SK-N-SH treated with all-trans-retinoic acid at 6 μM for 48 hours (cell line): ENCODE measurements around the gene MAP2K1.

Experiments used
- ATAC-seq: fragments of 200-7000 bp; cut with Tn5 transposase; 3 replicates; pipeline ENCODE4 v1.9.1; 2020; ENCODE audit warnings: mild to moderate bottlenecking, moderate library complexity
- ARNTL ChIP-seq: fragments of 450-650 bp; formaldehyde crosslinking; IDR thresholded peaks from 2 replicates; pipeline ENCODE4 v1.5.0; 2020; ENCODE audit warnings: low read depth, mild to moderate bottlenecking, moderate library complexity, borderline replicate concordance
- BACH2 ChIP-seq: fragments of 250-450 bp; sonication (Bioruptor Pico); IDR thresholded peaks from 2 replicates; pipeline ENCODE4 v1.9.0; 2021; ENCODE audit warnings: mild to moderate bottlenecking, borderline replicate concordance
- CREB5 ChIP-seq: fragments of 250-450 bp; sonication (Bioruptor Pico); IDR thresholded peaks from 2 replicates; pipeline ENCODE4 v1.5.1; 2020; ENCODE audit warnings: low read depth, mild to moderate bottlenecking, moderate library complexity
- CSDC2 ChIP-seq: fragments of 250-450 bp; sonication (Bioruptor Pico); IDR thresholded peaks from 2 replicates; pipeline ENCODE4 v1.5.0; 2020; ENCODE audit warnings: mild to moderate bottlenecking, moderate library complexity
- CSRNP3 ChIP-seq: fragments of 250-450 bp; sonication (Bioruptor Pico); IDR thresholded peaks from 2 replicates; pipeline ENCODE4 v1.5.1; 2021; ENCODE audit warnings: mild to moderate bottlenecking, moderate library complexity
- ESRRG ChIP-seq: fragments of 250-450 bp; sonication (Bioruptor Pico); IDR thresholded peaks from 2 replicates; pipeline ENCODE4 v1.6.1; 2021; ENCODE audit warnings: mild to moderate bottlenecking
- GLIS3 ChIP-seq: fragments of 250-450 bp; sonication (Bioruptor Pico); IDR thresholded peaks from 2 replicates; pipeline ENCODE4 v1.5.0; 2020; ENCODE audit warnings: mild to moderate bottlenecking, moderate library complexity
- ISL1 ChIP-seq: fragments of 250-450 bp; sonication (Bioruptor Pico); IDR thresholded peaks from 2 replicates; pipeline ENCODE4 v2.1.2; 2022; ENCODE audit warnings: mild to moderate bottlenecking, moderate library complexity
- OSR1 ChIP-seq: fragments of 250-450 bp; sonication (Bioruptor Pico); IDR thresholded peaks from 2 replicates; pipeline ENCODE4 v1.8.0; 2022; ENCODE audit warnings: moderate library complexity, mild to moderate bottlenecking, inconsistent platforms
- PATZ1 ChIP-seq: fragments of 250-450 bp; sonication (Bioruptor Pico); IDR thresholded peaks from 2 replicates; pipeline ENCODE4 v1.8.0; 2020; ENCODE audit warnings: mild to moderate bottlenecking, moderate library complexity, borderline replicate concordance
- POU6F1 ChIP-seq: fragments of 250-450 bp; sonication (Bioruptor Pico); IDR thresholded peaks from 2 replicates; pipeline ENCODE4 v1.8.0; 2021; ENCODE audit warnings: low read depth, mild to moderate bottlenecking, moderate library complexity, borderline replicate concordance
- PPARA ChIP-seq: fragments of 250-450 bp; sonication (Bioruptor Pico); IDR thresholded peaks from 2 replicates; pipeline ENCODE4 v1.5.0; 2020; ENCODE audit warnings: mild to moderate bottlenecking, borderline replicate concordance
- RARB ChIP-seq: fragments of 250-450 bp; sonication (Bioruptor Pico); IDR thresholded peaks from 2 replicates; pipeline ENCODE4 v1.8.0; 2021; ENCODE audit warnings: mild to moderate bottlenecking, moderate library complexity
- SNAI2 ChIP-seq: fragments of 250-450 bp; sonication (Bioruptor Pico); IDR thresholded peaks from 2 replicates; pipeline ENCODE4 v1.5.0; 2020; ENCODE audit warnings: mild to moderate bottlenecking, moderate library complexity
- TCF4 ChIP-seq: fragments of 250-450 bp; sonication (Bioruptor Pico); IDR thresholded peaks from 2 replicates; pipeline ENCODE4 v1.8.0; 2021; ENCODE audit warnings: mild to moderate bottlenecking, moderate library complexity, borderline replicate concordance
- TOX ChIP-seq: fragments of 250-450 bp; sonication (Bioruptor Pico); IDR thresholded peaks from 2 replicates; pipeline ENCODE4 v1.8.0; 2021; ENCODE audit warnings: mild to moderate bottlenecking, moderate library complexity, borderline replicate concordance
- TSHZ2 ChIP-seq: fragments of 250-450 bp; sonication (Bioruptor Pico); IDR thresholded peaks from 2 replicates; pipeline ENCODE4 v1.5.0; 2020; ENCODE audit warnings: mild to moderate bottlenecking, moderate library complexity
- ZC3H10 ChIP-seq: fragments of 250-450 bp; sonication (Bioruptor Pico); IDR thresholded peaks from 2 replicates; pipeline ENCODE4 v1.5.1; 2021; ENCODE audit warnings: mild to moderate bottlenecking, moderate library complexity
- ZFP3 ChIP-seq: fragments of 250-450 bp; sonication (Bioruptor Pico); IDR thresholded peaks from 2 replicates; pipeline ENCODE4 v1.5.0; 2020; ENCODE audit warnings: mild to moderate bottlenecking, moderate library complexity
- ZNF70 ChIP-seq: fragments of 450-650 bp; formaldehyde crosslinking; IDR thresholded peaks from 2 replicates; pipeline ENCODE4 v1.5.0; 2020; ENCODE audit warnings: mild to moderate bottlenecking, moderate library complexity
- ZNF8 ChIP-seq: fragments of 450-650 bp; formaldehyde crosslinking; IDR thresholded peaks from 2 replicates; pipeline ENCODE4 v1.5.0; 2020; ENCODE audit warnings: mild to moderate bottlenecking, moderate library complexity

Gene MAP2K1

GRCh38 chr15:66409565-66410108 lies 22.9 kb downstream of the MAP2K1 start:
- no peak for ATAC-seq
- TF ChIP-seq TOX (no peak), OSR1 (no peak)
- TF ChIP-seq, all 23 proteins: peak for 0

GRCh38 chr15:66411190-66411589 lies 24.5 kb downstream of the MAP2K1 start:
- TF ChIP-seq TCF4 (no peak), ZFP3 (no peak), CREB5 (CRISPR knock-in tag) (no peak), GLIS3 (CRISPR knock-in tag) (no peak), TOX (no peak), OSR1 (no peak), ARNTL (CRISPR knock-in tag) (no peak), PATZ1 (no peak), POU6F1 (CRISPR knock-in tag) (no peak), ZNF70 (CRISPR knock-in tag) (no peak), ISL1 (no peak), CSDC2 (CRISPR knock-in tag) (no peak), SNAI2 (no peak), PPARA (CRISPR knock-in tag) (no peak), BACH2 (CRISPR knock-in tag) (no peak), TSHZ2 (CRISPR knock-in tag) (no peak), ZC3H10 (CRISPR knock-in tag) (no peak), RARB (CRISPR knock-in tag) (no peak), CSRNP3 (CRISPR knock-in tag) (no peak)
- ATAC-seq: no peak

- no peak for TF ChIP-seq CSDC2 (CRISPR knock-in tag)
- TF ChIP-seq BACH2 (CRISPR knock-in tag): no peak
- TF ChIP-seq ZC3H10 (CRISPR knock-in tag): no peak
- no peak for TF ChIP-seq SNAI2
- TF ChIP-seq ESRRG (CRISPR knock-in tag): no peak
- no peak for TF ChIP-seq ARNTL (CRISPR knock-in tag)
- TF ChIP-seq ISL1: no peak
- TF ChIP-seq ZNF8: no peak
- no peak for TF ChIP-seq OSR1
- TF ChIP-seq PATZ1: no peak
- no peak for TF ChIP-seq TSHZ2 (CRISPR knock-in tag)
- TF ChIP-seq TOX: no peak
- no peak for TF ChIP-seq CSRNP3 (CRISPR knock-in tag)
- no peak for TF ChIP-seq ZNF70 (CRISPR knock-in tag)
- no peak for ATAC-seq
Observed at GRCh38 chr15:66412220-66412619, 25.5 kb downstream of the MAP2K1 start.
